Effector CD8-positive, alpha-beta T cell (primary cell): ENCODE data around the gene LRAT.

Experiments
- DNase-seq: peaks from one replicate; lab custom pipeline; 2025; lab: John Stamatoyannopoulos, UW

LRAT gene

GRCh38 chr4:154778264-154778663 lies 34.5 kb downstream of the LRAT start:
- DNase-seq = no peak

GRCh38 chr4:154779362-154779947 lies 35.7 kb downstream of the LRAT start:
- DNase-seq = no peak

GRCh38 chr4:154781126-154781982 lies 37.6 kb downstream of the LRAT start, which contains the start of gene RBM46:
RBM46 (plus strand) TSS chr4:154781272; CDS start chr4:154796753, 15,481 bp downstream.
- DNase-seq = no peak

GRCh38 chr4:154781983-154782293 lies 38.1 kb downstream of the LRAT start:
- DNase-seq = no peak
